Myocyte (in vitro differentiated cells): ENCODE results near the gene MTHFR. TPM values are rescaled to one million over a fixed set of nuclear protein-coding genes. Genes with fewer than 3 reads are reported as not detected.
A peak's percentile ranks its signal among the peaks of the same experiment; 100 is the strongest.

Experiments
- DNase-seq: peaks from one replicate; pipeline ENCODE4 v3.0.0-alpha.2; 2012; ENCODE audit warnings: low read depth
- total RNA-seq: library from RNA; depleted of rRNA; stranded (reverse); fragments of >200 nt; gene quantifications from 2 replicates; pipeline ENCODE4 v1.2.3, GENCODE V29; 2014

Gene MTHFR
- total RNA-seq, 1 donor from 2014 or later, result 39.6 TPM

DNA sequence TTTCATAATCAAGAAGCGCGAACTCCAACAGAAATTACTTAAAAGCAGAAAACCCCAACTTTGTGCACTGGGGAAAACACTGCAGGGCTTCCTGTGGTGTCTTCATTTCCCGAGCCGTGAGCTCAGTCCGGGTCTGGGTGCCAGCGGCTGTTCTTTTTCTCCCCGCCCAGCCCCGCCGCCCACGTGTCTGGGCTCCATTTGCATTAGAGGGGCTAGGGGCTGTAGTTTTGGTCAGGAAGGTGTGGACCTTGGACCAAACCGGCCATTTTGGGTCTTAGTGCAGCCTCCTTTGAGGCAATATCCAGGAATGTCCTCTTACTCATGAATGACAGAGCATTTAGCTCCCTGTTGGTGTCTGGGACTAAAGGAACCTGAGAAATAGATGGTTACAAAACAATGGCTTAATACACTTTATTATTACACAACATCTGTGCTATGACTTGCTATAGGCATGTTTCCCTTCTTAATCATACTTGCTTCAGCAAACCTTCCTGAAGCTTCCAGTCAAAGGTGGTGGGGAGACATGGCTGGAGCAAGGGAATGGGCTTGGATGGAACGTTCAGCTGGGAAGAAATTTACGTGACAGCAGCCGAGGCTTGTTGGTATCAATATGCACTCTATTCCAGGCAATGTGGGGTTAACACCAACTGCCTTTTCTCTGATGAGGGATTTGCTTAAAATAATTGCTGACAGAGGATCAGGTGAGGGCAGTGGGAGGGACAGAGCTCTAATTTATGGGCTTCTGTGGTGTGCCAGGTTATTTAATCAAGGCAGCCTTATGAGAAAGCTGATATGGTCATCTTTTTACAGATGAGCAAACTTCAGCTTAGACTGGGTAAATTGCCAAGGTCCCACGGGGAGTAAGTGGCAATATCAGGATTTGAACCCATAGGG lies 68.8 kb downstream of the MTHFR start:
- DNase-seq, result peak; percentile 55

DNA sequence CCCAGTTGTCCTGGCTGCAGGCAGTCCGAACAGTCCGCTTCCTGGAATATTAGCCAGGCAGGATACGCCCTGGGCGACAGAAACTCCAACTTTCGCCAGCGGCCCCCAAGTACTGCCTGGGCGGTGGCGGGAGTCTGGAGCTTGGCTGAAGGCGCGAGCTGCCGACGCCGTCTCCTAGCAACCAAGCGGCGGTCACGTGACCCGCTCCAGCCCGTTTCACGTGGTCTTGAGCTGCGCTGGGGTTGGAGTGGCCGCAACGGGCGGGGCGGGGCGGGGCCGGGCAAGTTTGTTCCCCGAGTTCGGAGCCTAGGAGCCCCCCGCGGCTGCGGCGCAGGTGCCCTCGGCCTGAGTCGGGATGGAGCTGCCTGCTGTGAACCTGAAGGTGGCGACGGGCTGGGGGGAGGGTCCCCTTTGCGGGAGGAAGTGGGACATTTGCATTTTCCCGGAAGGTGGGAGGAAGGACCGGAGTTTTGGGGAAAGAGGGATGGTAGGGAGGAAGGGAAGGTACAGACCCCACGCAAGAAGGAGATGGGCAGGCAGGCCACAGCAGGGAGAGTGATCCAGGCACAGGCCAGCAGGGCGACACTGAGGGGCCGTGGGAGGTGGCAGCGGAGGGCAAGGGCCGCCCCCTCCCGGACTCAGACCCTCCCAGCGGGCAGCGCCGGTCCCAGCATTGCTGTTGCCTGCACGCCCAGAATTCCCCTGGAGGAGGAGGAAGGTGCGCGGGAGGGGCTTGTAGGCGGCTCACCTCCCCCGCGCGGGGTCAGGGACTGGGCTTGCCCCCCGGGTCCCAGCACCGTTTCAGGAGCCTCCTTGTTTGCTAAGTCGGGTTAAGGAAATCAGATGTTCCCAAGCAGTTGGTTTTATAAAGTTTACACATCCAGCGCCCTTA lies 69.7 kb downstream of the MTHFR start, which contains the start of gene AGTRAP:
TSS of gene AGTRAP (plus strand) at position 283 of the 892 bp plus-strand sequence. CDS start at position 356, 73 bp downstream.
- DNase-seq, result peak; percentile 90

Other genes with a start within 250 kb of the MTHFR start
- 1.0 TPM in 1 of 2 replicates, not detected in the other for gene FBXO2, start 151.5 kb downstream of the MTHFR start, total RNA-seq
- gene FBXO44, start 151.1 kb downstream of the MTHFR start, total RNA-seq, result 5.0 and 6.8 TPM in 2 replicates
- gene FBXO6, start 141.8 kb downstream of the MTHFR start, total RNA-seq, result 3.0 and 4.3 TPM in 2 replicates
- 52.8 and 53.3 TPM in 2 replicates for gene MAD2L2, start 124.8 kb downstream of the MTHFR start, total RNA-seq
- 0.53 and 1.7 TPM in 2 replicates for gene DRAXIN, start 114.3 kb downstream of the MTHFR start, total RNA-seq
- gene AGTRAP, start 69.8 kb downstream of the MTHFR start, total RNA-seq, result 34.1 and 44.5 TPM in 2 replicates
- 4.8 and 5.1 TPM in 2 replicates for gene C1orf167, start 43.8 kb downstream of the MTHFR start, total RNA-seq
- gene CLCN6, start 227 bp upstream of the MTHFR start, total RNA-seq, result 16.0 and 22.2 TPM in 2 replicates
- 0.47 and 1.3 TPM in 2 replicates for gene NPPA, start 41.8 kb upstream of the MTHFR start, total RNA-seq
- not detected in 2 replicates for gene NPPB, start 53.0 kb upstream of the MTHFR start, total RNA-seq
- gene KIAA2013, start 120.5 kb upstream of the MTHFR start, total RNA-seq, result 102 and 105 TPM in 2 replicates
- 144 and 152 TPM in 2 replicates for gene PLOD1, start 128.8 kb upstream of the MTHFR start, total RNA-seq
- 76.1 and 80.5 TPM in 2 replicates for gene MFN2, start 174.5 kb upstream of the MTHFR start, total RNA-seq
- 40.2 and 43.7 TPM in 2 replicates for gene MIIP, start 213.5 kb upstream of the MTHFR start, total RNA-seq